GM18520 (cell line): Measurements from ENCODE around the gene PIEZO2.
"Not testable (repeated sequence)": the region's sequence is repeated elsewhere in the genome, so short reads cannot be mapped to it uniquely, and the experiment has no call there.

Source experiments
- ATAC-seq: cut with Tn5 transposase; IDR thresholded peaks from one replicate; pipeline ENCODE4 v1.9.1; 2021; ENCODE audit not compliant: unreplicated experiment

The PIEZO2 gene

DNA sequence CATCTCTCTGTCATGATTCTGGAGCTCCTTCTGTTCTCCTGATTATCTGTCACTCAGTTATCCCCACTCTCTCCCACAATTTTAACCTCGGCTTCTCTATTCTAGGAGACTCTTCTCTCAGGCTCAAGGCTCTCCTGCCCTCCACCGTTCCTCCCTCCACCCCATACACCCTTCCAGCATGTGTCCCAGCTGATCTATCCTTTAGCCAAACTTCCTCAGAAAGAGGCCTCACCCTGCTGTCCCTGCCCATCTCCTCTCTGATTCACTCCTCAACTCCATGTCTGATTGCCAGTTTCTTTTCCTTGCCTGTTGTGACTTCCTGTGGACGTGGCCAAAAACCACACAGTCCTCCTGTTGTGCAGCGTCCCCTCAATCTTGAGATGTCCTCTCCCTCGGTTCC lies 505.4 kb downstream of the PIEZO2 start:
- not testable (repeated sequence) for ATAC-seq

DNA sequence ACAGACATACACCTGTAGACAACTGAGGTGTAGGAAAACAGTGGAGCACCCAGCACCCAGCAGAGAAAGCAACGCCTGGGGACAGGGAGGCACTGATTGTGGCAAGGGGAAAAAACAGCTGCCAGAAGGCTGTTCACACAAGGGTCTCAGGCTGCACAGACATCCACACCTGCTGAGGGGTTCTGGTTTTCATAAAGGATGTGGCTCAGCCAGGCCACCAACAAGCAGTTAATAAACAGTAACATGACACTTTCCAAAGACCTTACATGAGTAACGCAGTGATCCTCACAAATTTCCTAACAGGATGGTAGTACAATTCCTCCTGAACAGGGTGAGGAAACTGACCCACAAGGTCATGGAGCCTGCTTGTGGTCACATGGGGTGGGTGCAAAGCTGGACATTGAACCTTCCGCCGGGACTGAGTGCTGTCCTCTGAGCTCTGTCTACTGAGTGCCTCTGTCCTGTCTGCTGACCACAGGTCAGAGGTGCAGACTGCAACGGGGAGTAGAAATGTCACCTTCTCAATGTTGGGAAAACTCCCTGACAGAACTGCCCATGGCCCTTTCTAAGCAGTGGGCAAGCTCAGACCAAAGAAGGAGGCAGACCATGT lies 506.3 kb downstream of the PIEZO2 start:
- ATAC-seq, result not testable (repeated sequence)

DNA sequence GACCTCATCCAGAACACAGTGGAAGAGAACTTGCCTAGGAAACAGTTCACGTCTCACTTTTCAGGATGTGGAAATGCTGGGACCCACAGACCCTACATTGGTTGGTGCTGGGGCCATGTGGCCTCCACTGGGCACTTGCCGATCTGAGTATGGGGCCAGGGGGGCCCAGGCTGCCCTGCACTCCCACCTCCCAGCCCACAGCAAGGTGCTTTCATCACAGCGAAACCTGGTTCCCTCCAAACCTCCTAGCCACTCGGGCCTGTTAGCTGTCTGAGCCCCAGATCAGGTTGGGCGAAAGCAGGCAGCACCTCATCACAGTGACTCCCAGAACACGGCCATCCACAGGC lies 510.9 kb downstream of the PIEZO2 start:
- ATAC-seq, result not testable (repeated sequence)

DNA sequence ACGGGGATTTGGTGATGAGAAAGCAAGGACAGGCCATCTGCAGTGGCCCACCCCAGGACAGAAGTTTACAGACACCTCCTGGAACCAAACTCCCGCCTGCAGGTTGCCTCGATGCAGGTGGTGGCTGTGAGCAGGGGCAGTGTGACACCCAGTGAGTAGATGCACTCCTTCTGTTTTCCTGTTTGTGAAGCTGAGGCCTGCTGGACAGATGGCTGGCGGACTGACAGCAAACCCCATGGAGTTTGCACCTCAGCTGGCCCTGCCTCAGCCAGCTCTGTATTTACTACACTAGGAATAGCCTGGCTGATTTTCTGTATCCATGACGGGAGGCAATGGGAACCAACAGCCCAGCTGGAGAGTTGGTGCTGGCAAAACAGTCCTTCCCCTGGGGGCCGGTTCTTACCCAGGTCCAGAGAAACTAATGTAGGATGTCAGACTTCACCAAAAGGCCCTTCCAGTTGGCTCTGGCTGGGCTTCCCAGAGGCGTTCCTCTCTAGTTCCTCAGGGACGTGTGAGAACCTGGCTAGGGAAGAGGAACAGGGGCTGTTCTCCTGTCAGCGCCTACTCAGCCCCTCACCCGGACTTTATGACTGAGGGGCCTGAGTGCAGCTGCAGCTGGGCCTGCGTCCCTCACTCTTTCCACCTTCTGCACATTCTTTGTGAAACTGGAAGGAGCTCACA lies 511.4 kb downstream of the PIEZO2 start:
- not testable (repeated sequence) for ATAC-seq

DNA sequence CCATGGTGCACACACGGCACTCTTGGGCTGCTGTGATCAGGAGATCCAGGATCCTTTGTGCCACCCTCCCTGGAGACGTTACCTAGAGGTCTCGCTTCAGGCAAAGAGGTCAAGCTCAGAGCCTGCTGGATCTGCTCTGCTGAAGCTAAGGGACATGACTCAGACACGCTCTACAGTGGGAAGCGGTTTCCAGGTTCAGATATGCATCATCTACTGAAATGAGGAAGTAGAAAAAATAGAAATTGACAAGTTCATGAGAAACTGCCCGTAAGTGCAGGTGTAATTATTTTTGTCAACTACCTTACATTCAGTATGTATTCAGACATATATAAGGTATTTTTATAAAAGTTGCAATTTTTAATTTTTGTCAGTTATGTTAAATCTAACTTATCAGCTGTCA lies 520.3 kb downstream of the PIEZO2 start:
- ATAC-seq, result peak; percentile 96

DNA sequence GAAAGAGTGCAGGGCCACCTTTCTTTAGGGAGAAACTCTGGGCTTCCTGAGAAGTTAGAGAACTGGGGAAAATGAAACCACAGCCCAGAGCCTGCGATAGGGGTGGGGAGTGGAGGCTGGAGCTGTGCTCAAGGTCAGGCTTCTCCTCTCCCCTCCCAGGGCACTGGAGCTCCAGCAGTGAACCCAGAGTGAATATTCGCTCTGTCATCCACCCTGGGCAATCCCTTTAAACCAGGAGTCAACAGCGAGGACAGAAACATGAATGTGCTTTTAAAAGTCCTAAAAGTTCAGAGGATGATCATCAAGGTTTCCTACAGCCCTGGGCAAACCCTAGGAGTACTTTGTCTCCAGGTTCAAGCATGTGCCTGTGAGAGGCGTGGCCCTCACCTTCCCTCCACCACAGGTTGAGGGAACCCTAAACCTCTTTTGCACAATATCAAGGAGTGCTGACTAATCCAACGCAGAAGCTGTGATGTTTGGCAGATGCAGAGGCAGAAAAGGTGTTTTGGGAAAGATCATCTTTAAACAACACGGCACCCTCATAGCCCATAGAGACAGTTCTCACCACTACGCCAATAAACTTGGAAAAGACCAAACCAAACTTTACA lies 522.7 kb downstream of the PIEZO2 start:
- ATAC-seq, result not testable (repeated sequence)

DNA sequence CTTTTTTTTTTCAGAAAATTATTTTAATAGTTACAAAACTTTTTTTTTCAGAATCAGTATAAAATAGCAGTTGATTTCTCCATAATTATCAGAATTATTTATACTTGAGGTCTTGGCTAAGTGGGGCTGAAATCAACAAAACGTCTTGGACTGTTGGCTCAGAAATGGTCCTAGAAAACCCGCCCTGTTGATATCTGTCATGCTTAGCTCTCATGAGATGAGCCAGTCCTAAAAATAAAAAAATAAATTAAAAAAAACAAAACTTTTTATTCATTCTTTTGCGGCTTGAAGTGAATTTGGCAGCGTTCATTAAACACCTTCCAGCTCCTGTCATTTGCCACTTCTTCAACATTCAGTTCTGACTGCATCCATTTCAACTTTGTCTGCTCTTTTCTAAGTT lies 525.8 kb downstream of the PIEZO2 start:
- not testable (repeated sequence) for ATAC-seq

DNA sequence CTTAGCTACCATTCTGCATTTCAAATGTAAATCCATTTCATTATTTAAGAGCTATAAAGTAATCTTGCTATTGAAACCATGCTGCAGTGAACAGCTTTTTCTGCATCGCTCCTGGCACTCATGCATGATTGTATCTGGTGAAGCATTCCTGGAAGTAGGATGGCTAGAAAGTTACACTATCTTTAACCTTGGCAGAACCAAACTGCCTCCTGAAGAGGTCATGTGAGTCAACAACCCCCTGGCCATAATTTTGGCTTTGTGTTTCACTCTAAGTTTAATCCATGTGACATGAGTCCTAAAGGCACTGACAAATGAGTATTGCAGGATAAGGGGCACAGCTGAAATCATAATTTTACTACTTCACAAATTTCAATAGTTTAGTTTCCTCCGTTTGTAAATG lies 526.4 kb downstream of the PIEZO2 start:
- ATAC-seq, result not testable (repeated sequence)

DNA sequence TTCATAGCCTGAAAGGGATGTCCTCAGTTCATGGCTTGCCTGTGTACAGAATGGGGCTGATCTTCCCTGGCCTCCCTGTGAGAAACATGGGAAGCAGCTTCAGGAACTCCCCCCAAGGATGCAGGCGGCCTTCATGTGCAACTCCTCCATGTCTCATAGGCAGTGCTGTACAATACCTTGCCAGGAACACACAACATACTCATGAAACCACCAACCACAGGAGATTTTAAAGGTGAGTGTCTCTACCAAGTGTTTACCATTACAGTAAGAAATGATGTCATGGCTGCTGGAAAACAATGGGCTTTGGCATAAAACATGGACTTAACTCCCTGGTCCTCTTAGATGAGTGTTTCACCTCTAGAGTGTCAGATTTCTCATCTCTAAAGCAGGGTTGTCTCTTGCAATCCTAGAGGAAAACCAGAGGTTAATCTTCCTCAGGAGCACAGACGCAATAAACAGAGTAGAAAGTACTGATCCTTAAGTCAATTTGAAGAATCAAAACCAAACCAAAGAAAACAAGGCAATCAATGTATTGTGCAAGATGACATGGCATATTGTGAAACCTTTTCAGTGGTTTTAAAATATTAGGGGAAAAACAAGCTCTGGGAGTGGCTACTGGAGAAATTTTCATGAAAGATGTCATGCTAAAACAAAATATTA lies 528.6 kb downstream of the PIEZO2 start:
- ATAC-seq, result not testable (repeated sequence)
